Esophagus muscularis mucosa (tissue), 4 donors: ENCODE data around the gene WIF1. TPM values are rescaled to one million over a fixed set of nuclear protein-coding genes. Genes with fewer than 3 reads are reported as not detected.

Source experiments
- DNase-seq: peaks from one replicate; pipeline ENCODE4 v3.0.0-alpha.2; 2017; ENCODE audit errors: extremely low spot score
- H3K27ac ChIP-seq, 4 donors: fragments of 200-600 bp; sonication (generic); replicated peaks in 1 of 4; 1 replicate in 3 of 4; 2 replicates in 1 of 4; pipeline ENCODE4 v1.5.1; 2016 to 2019; ENCODE audit warnings: mild to moderate bottlenecking in 1 of 4
- H3K27me3 ChIP-seq, 4 donors: fragments of 200-600 bp; sonication (generic); one replicate each; pipeline versions ENCODE4 v1.5.1 to v1.6.0; 2016 to 2019
- H3K36me3 ChIP-seq, 4 donors: fragments of 200-600 bp; sonication (generic); one replicate each; pipeline ENCODE4 v1.5.1; 2016 to 2019
- H3K4me1 ChIP-seq, 4 donors: fragments of 200-600 bp; sonication (generic); one replicate each; pipeline ENCODE4 v1.5.1; 2016 to 2019
- H3K4me3 ChIP-seq, 4 donors: fragments of 200-600 bp; sonication (generic); 1 replicate in 2 of 4; 2 replicates in 2 of 4; pipeline ENCODE4 v1.5.1; 2016 to 2019; ENCODE audit warnings: mild to moderate bottlenecking in 4 of 4, moderate library complexity in 1 of 4
- H3K9me3 ChIP-seq, 4 donors: fragments of 200-600 bp; sonication (generic); 1 replicate in 3 of 4; 2 replicates in 1 of 4; pipeline ENCODE4 v1.5.1; 2016 to 2019
- EP300 ChIP-seq: sonication (generic); formaldehyde crosslinking; IDR thresholded peaks from one replicate; pipeline ENCODE4 v1.6.1; 2017; ENCODE audit warnings: antibody characterized with exemption
- POLR2A ChIP-seq: fragments of 450-650 bp; IDR thresholded peaks from one replicate; pipeline ENCODE4 v1.6.1; 2017; ENCODE audit warnings: antibody characterized with exemption, moderate library complexity, mild to moderate bottlenecking, low read depth
- POLR2AphosphoS5 ChIP-seq, 2 donors: sonication (generic); formaldehyde crosslinking; IDR thresholded peaks; one replicate each; pipeline ENCODE4 v1.6.1; 2017; ENCODE audit warnings: antibody characterized with exemption in 2 of 2
- WGBS: methylation state at CpG from one replicate; pipeline ENCODE4 v1.1.5; 2018; 5-methylcytosine and 5-hydroxymethylcytosine counted together
- intact Hi-C: fragments of 100-400 bp; cut with DNase I; formaldehyde crosslinking; loops from one replicate; pipeline ENCODE4 v1.15.1; 2023
- total RNA-seq, 4 donors: library from RNA; depleted of rRNA; stranded (reverse); fragments of >200 nt; gene quantifications; one replicate each; pipeline versions ENCODE4 v1.1.0 to v1.2.1, GENCODE V29; 2016
- TF ChIP-seq, protein P1 (sequence below), 3 experiments: fragments of 200-600 bp in 2 of 3; fragments of 450-650 bp in 1 of 3; sonication (generic) in 2 of 3; IDR thresholded peaks; one replicate each; pipeline ENCODE4 v1.5.1; 2017 to 2019; ENCODE audit warnings: antibody characterized with exemption in 3 of 3, mild to moderate bottlenecking in 2 of 3, moderate library complexity in 1 of 3

WIF1 gene
- total RNA-seq, 4 donors from 2014 or later, result 0.11 to 1.2 TPM; not detected in 2

- DNase-seq, result no peak
- Histone ChIP-seq H3K4me3 (no peak overlapping the region), H3K9me3 (no peaks in the 10 kb centered on the region), H3K4me1 (peaks cover 3 to 8% (median 6%) of the 10 kb centered on the region in 4 donors), H3K27me3 (peaks cover 0 to 35% (median 3%) of the 10 kb centered on the region in 4 donors), H3K27ac (no peak overlapping the region), H3K36me3 (no peaks in the 10 kb centered on the region)
- TF ChIP-seq, protein P1, sequence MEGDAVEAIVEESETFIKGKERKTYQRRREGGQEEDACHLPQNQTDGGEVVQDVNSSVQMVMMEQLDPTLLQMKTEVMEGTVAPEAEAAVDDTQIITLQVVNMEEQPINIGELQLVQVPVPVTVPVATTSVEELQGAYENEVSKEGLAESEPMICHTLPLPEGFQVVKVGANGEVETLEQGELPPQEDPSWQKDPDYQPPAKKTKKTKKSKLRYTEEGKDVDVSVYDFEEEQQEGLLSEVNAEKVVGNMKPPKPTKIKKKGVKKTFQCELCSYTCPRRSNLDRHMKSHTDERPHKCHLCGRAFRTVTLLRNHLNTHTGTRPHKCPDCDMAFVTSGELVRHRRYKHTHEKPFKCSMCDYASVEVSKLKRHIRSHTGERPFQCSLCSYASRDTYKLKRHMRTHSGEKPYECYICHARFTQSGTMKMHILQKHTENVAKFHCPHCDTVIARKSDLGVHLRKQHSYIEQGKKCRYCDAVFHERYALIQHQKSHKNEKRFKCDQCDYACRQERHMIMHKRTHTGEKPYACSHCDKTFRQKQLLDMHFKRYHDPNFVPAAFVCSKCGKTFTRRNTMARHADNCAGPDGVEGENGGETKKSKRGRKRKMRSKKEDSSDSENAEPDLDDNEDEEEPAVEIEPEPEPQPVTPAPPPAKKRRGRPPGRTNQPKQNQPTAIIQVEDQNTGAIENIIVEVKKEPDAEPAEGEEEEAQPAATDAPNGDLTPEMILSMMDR (IDR thresholded peaks at IDR 0.05), result no peak
- TF ChIP-seq EP300, result no peak
- no peak for TF ChIP-seq POLR2A
- TF ChIP-seq POLR2AphosphoS5 (IDR thresholded peaks at IDR 0.05), result no peak
- intact Hi-C loops, result no loop called here
These were observed 43.7 kb upstream of the WIF1 start for GRCh38 chr12:65164774-65165173.

GRCh38 chr12:65164244-65164643 lies 43.1 kb upstream of the WIF1 start:
- no peak for TF ChIP-seq POLR2AphosphoS5 (IDR thresholded peaks at IDR 0.05)
- 95% methylated on average over 2 of the region's 2 CpGs for WGBS
- Histone ChIP-seq H3K27me3 (peaks cover 0 to 36% (median 3%) of the 10 kb centered on the region in 4 donors), H3K4me3 (no peak overlapping the region), H3K4me1 (peaks cover 3 to 8% (median 6%) of the 10 kb centered on the region in 4 donors), H3K27ac (no peak overlapping the region), H3K9me3 (no peaks in the 10 kb centered on the region), H3K36me3 (no peaks in the 10 kb centered on the region)
- intact Hi-C loops, result no loop called here
- DNase-seq, result no peak

- intact Hi-C loops, result no loop called here
- Histone ChIP-seq H3K9me3 (no peaks in the 10 kb centered on the region), H3K27me3 (peaks cover 0 to 36% (median 3%) of the 10 kb centered on the region in 4 donors), H3K27ac (no peak overlapping the region), H3K4me3 (no peak overlapping the region), H3K36me3 (no peaks in the 10 kb centered on the region), H3K4me1 (no peaks in the 10 kb centered on the region)
- TF ChIP-seq POLR2A, result no peak
- TF ChIP-seq, protein P1 (IDR thresholded peaks at IDR 0.05), result no peak
- no peak for TF ChIP-seq POLR2AphosphoS5 (IDR thresholded peaks at IDR 0.05)
- no peak for TF ChIP-seq EP300
- DNase-seq, result no peak
- WGBS, result 90% methylated on average over 1 of the region's 1 CpG
These were observed 41.5 kb upstream of the WIF1 start for GRCh38 chr12:65162609-65163008.

GRCh38 chr12:65157091-65157490 lies 36.0 kb upstream of the WIF1 start:
- WGBS, result 95% methylated on average over 4 of the region's 4 CpGs
- H3K4me1 ChIP-seq, result no peaks in the 10 kb centered on the region
- no peaks in the 10 kb centered on the region for H3K36me3 ChIP-seq
- TF ChIP-seq EP300 (no peak), POLR2A (no peak), POLR2AphosphoS5 (IDR thresholded peaks at IDR 0.05) (no peak)
- TF ChIP-seq, protein P1 (IDR thresholded peaks at IDR 0.05), result no peak
- H3K4me3 ChIP-seq, result no peak overlapping the region
- no peak overlapping the region for H3K27ac ChIP-seq
- H3K27me3 ChIP-seq, result peaks cover 0 to 8% (median 3%) of the 10 kb centered on the region in 4 donors
- intact Hi-C loops, result no loop called here
- no peaks in the 10 kb centered on the region for H3K9me3 ChIP-seq
- no peak for DNase-seq

DNA sequence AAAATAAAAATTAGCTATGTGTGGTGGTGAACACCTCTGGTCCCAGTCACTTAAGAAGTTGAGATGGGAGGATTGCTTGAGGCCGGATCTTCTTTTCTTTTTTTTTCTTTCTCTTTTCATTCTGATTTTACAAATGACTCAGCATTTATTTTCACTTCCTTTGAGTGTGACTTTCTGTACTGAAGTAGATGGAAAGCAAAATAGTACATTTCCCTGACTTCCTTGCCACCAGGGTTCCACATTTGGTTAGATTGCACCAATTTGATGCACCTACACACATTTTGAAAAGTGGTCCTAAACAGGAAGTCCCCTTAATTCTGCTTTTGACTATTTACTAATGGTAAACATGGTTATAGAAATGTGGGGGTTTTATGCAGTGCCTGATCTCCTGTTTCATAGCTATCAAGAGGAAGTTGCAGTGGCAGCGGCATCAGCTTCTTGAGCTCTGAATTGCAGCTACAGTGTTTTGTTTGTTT lies 35.3 kb upstream of the WIF1 start:
- Histone ChIP-seq H3K27me3 (peaks cover 0 to 8% (median under 1%) of the 10 kb centered on the region in 4 donors), H3K4me1 (no peaks in the 10 kb centered on the region), H3K9me3 (no peaks in the 10 kb centered on the region), H3K27ac (no peak overlapping the region), H3K36me3 (no peaks in the 10 kb centered on the region), H3K4me3 (no peak overlapping the region)
- intact Hi-C loops, result no loop called here
- no peak for DNase-seq
- WGBS, result 75% methylated on average over 2 of the region's 2 CpGs
- TF ChIP-seq POLR2AphosphoS5 (IDR thresholded peaks at IDR 0.05) (no peak), POLR2A (no peak)
- TF ChIP-seq, protein P1 (IDR thresholded peaks at IDR 0.05), result no peak
